GM12865 (cell line): ENCODE results near the gene SNAPC3.

Experiments used
- DNase-seq: peaks from one replicate; pipeline ENCODE4 v3.0.0; 2010; ENCODE audit warnings: low read depth
- H3K4me3 ChIP-seq: 2 replicates; pipeline ENCODE4 v1.5.1; 2011; ENCODE audit warnings: mild to moderate bottlenecking, low read depth, low read length, control low read depth
- CTCF ChIP-seq: IDR thresholded peaks from 2 replicates; pipeline ENCODE4 v1.5.1; 2011; ENCODE audit warnings: low read length, control low read depth, low read depth, inconsistent platforms; ENCODE audit not compliant: insufficient read depth; ENCODE audit errors: missing control alignments

The SNAPC3 gene

GRCh38 chr9:15469406-15469805 lies 46.7 kb downstream of the SNAPC3 start:
- no peak for TF ChIP-seq CTCF
- H3K4me3 ChIP-seq = no peak overlapping the region
- DNase-seq = no peak

- no peak overlapping the region for H3K4me3 ChIP-seq
- no peak for DNase-seq
- TF ChIP-seq CTCF = no peak
Measured at GRCh38 chr9:15469862-15470261, 47.2 kb downstream of the SNAPC3 start.

- TF ChIP-seq CTCF = no peak
- no peak overlapping the region for H3K4me3 ChIP-seq
- DNase-seq = no peak
Measured at GRCh38 chr9:15475923-15476536, 53.4 kb downstream of the SNAPC3 start.

- no peak overlapping the region for H3K4me3 ChIP-seq
- no peak for TF ChIP-seq CTCF
- DNase-seq = no peak
Measured at GRCh38 chr9:15480028-15480427, 57.4 kb downstream of the SNAPC3 start.

GRCh38 chr9:15482146-15482545 lies 59.5 kb downstream of the SNAPC3 start:
- DNase-seq = no peak
- no peak overlapping the region for H3K4me3 ChIP-seq
- no peak for TF ChIP-seq CTCF

- no peak overlapping the region for H3K4me3 ChIP-seq
- no peak for DNase-seq
- no peak for TF ChIP-seq CTCF
Measured at GRCh38 chr9:15484802-15485201, 62.1 kb downstream of the SNAPC3 start.
